Right atrium auricular region (tissue), 2 donors: ENCODE results near the gene G3BP2. TPM values are rescaled to one million over a fixed set of nuclear protein-coding genes. Genes with fewer than 3 reads are reported as not detected.

ENCODE experiments used
- DNase-seq: peaks from one replicate; pipeline ENCODE4 v3.0.0-alpha.2; 2019; ENCODE audit warnings: low spot score
- H3K27ac ChIP-seq, 2 donors: fragments of 200-600 bp; sonication (generic); 1 replicate in 1 of 2; 2 replicates in 1 of 2; pipeline ENCODE4 v1.5.1; 2016 to 2019
- H3K27me3 ChIP-seq, 2 donors: fragments of 200-600 bp; sonication (generic); one replicate each; pipeline versions ENCODE4 v1.5.1 to v1.6.0; 2017 to 2019
- H3K36me3 ChIP-seq: fragments of 200-600 bp; sonication (generic); one replicate; pipeline ENCODE4 v1.5.1; 2016
- H3K4me1 ChIP-seq, 2 donors: fragments of 200-600 bp; sonication (generic); one replicate each; pipeline versions ENCODE4 v1.5.1 to v1.6.0; 2017 to 2019
- H3K4me3 ChIP-seq, 2 donors: fragments of 200-600 bp; sonication (generic); 1 replicate in 1 of 2; 2 replicates in 1 of 2; pipeline ENCODE4 v1.5.1; 2017 to 2019; ENCODE audit warnings: mild to moderate bottlenecking in 1 of 2, moderate library complexity in 1 of 2
- H3K9me3 ChIP-seq, 2 donors: fragments of 200-600 bp; sonication (generic); one replicate each; pipeline ENCODE4 v1.5.1; 2019
- total RNA-seq, 2 donors: library from RNA; depleted of rRNA; stranded (reverse); fragments of >200 nt; gene quantifications; one replicate each; pipeline ENCODE4 v1.1.0, GENCODE V29; 2016
- TF ChIP-seq, protein P1 (sequence below), 2 donors: fragments of 200-600 bp; sonication (generic); IDR thresholded peaks; one replicate each; pipeline ENCODE4 v1.5.1; 2019; ENCODE audit warnings: antibody characterized with exemption in 2 of 2

Gene G3BP2
- total RNA-seq, 2 donors from 2014 or later = 59.5 to 65.4 TPM

GRCh38 chr4:75679876-75680575, 6.8 kb upstream of the G3BP2 start:
- H3K4me1 ChIP-seq = no peaks in the 10 kb centered on the region
- no peak for DNase-seq
- no peaks in the 10 kb centered on the region for H3K27me3 ChIP-seq
- H3K36me3 ChIP-seq = no peaks in the 10 kb centered on the region
- H3K4me3 ChIP-seq = no peak overlapping the region
- no peak overlapping the region for H3K27ac ChIP-seq
- TF ChIP-seq, protein P1, sequence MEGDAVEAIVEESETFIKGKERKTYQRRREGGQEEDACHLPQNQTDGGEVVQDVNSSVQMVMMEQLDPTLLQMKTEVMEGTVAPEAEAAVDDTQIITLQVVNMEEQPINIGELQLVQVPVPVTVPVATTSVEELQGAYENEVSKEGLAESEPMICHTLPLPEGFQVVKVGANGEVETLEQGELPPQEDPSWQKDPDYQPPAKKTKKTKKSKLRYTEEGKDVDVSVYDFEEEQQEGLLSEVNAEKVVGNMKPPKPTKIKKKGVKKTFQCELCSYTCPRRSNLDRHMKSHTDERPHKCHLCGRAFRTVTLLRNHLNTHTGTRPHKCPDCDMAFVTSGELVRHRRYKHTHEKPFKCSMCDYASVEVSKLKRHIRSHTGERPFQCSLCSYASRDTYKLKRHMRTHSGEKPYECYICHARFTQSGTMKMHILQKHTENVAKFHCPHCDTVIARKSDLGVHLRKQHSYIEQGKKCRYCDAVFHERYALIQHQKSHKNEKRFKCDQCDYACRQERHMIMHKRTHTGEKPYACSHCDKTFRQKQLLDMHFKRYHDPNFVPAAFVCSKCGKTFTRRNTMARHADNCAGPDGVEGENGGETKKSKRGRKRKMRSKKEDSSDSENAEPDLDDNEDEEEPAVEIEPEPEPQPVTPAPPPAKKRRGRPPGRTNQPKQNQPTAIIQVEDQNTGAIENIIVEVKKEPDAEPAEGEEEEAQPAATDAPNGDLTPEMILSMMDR (IDR thresholded peaks at IDR 0.05) = no peak
- no peaks in the 10 kb centered on the region for H3K9me3 ChIP-seq

DNA sequence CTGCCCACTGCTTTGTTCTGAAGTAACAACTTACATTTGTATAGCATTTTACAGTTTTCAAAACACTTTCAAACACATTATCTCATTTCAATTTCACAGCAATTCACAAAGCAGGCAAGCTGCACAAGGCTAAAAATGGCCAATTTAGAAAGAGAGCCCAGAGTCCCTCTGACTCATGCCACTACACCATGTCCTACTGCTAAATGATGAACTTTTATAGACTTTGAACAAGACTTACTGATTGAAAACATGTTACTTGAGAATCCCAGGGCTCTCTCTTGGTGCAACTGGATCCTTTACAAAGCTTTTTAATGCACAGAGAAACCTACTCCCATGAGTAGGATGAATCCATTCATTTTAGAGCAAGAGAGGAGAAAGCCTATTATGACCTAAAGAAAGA, 5.8 kb upstream of the G3BP2 start:
- H3K4me1 ChIP-seq = peaks cover 0 to 4% of the 10 kb centered on the region in 2 donors
- no peak for DNase-seq
- no peaks in the 10 kb centered on the region for H3K27me3 ChIP-seq
- H3K9me3 ChIP-seq = no peaks in the 10 kb centered on the region
- H3K4me3 ChIP-seq = no peak overlapping the region
- TF ChIP-seq, protein P1 (IDR thresholded peaks at IDR 0.05) = no peak
- no peaks in the 10 kb centered on the region for H3K36me3 ChIP-seq
- H3K27ac ChIP-seq = no peak overlapping the region

- TF ChIP-seq, protein P1 (IDR thresholded peaks at IDR 0.05) = no peak
- no peak for DNase-seq
- H3K9me3 ChIP-seq = no peaks in the 10 kb centered on the region
- H3K4me3 ChIP-seq = no peak overlapping the region
- H3K27me3 ChIP-seq = no peaks in the 10 kb centered on the region
- peaks cover 0 to 7% of the 10 kb centered on the region in 2 donors for H3K4me1 ChIP-seq
- H3K36me3 ChIP-seq = no peaks in the 10 kb centered on the region
- no peak overlapping the region for H3K27ac ChIP-seq
Measured at GRCh38 chr4:75678473-75678872, 5.3 kb upstream of the G3BP2 start.

- peaks cover 0 to 24% of the 10 kb centered on the region in 2 donors for H3K4me1 ChIP-seq
- no peaks in the 10 kb centered on the region for H3K36me3 ChIP-seq
- H3K27ac ChIP-seq = no peak overlapping the region
- DNase-seq = no peak
- TF ChIP-seq, protein P1 (IDR thresholded peaks at IDR 0.05) = no peak
- no peak overlapping the region for H3K4me3 ChIP-seq
- no peaks in the 10 kb centered on the region for H3K9me3 ChIP-seq
- no peaks in the 10 kb centered on the region for H3K27me3 ChIP-seq
Measured at GRCh38 chr4:75675004-75675531, 1.9 kb upstream of the G3BP2 start.

DNA sequence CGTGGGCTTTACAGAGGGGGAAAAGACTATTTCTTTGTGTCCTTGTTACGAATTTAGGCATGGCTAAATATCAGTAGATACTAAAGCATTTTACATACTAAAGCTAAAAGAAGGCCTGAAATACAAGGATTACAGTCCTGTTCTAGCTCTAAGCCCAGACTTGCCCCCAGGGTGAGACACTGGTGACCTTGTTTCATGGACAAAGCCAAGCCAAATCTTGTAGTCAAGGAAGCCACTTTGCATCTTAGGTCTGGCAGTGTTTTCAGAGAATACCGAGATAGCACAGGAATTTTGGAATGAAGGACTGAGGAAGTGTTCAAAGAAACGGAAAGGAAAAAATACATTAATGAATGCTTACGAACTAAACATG, 733 bp upstream of the G3BP2 start:
- TF ChIP-seq, protein P1 (IDR thresholded peaks at IDR 0.05) = no peak
- DNase-seq = no peak
- no peaks in the 10 kb centered on the region for H3K36me3 ChIP-seq
- H3K27me3 ChIP-seq = no peaks in the 10 kb centered on the region
- H3K4me3 ChIP-seq = peak overlapping the region; percentile 85 to 95
- peaks cover 0 to 27% of the 10 kb centered on the region in 2 donors for H3K4me1 ChIP-seq
- no peaks in the 10 kb centered on the region for H3K9me3 ChIP-seq
- peak overlapping the region; percentile 96 to 99 for H3K27ac ChIP-seq
